HG03342 (cell line): Measurements from ENCODE around the gene ACBD6.

ENCODE experiments used
- ATAC-seq: cut with Tn5 transposase; IDR thresholded peaks from one replicate; pipeline ENCODE4 v1.9.1; 2021; ENCODE audit warnings: mild to moderate bottlenecking, moderate library complexity; ENCODE audit not compliant: unreplicated experiment

The ACBD6 gene

DNA sequence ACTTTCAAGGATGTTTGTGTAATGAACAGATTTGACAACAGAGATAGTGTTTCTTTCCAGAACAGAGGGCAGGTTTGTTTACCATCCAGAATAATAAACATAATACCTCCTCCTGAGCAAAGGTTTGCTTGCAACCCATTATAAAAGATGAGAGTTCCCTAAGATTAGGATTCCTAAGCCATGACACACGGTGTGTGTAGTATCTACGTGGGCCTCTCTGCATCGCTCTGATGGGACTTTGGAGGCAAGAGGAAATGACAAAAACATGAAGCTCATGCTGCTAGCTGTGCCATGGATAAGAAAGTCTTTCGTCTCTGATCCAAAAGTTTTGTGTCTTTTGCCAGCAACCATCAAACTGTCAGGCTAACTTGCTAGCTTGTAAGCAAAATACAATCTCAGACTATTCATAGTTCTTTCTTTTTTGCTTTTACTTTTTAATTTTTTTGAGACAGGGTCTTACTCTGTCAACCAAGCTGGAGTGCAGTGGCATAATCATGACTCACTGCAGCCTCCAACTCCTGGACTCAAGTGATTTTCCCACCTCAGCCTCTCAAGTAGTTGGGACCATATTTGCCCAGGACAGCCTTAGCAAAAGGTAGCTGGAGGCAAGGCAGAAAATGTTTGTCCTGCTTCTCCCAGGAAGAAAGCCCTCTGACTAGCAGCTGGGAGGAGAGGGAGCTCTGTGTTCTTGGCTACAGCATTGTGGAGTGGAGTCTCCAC lies 191.2 kb downstream of the ACBD6 start:
- ATAC-seq = no peak

DNA sequence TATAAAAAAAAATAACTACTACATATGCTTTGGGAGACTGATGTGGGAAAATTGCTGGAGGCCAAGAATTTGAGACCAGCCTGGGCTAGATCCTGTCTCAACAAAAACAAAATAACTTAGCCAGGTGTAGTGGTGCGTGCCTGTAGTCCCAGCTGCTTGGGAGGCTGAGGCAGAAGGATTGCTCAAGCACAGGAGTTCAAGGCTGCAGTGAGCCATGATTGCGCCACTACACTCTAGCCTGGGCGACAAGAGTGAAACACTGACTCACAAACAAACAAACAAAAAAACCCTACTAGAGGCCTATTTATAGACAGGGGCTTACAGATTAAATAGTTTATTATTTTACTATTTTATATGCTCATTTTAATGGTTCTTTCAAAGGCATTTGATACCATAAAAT lies 192.3 kb downstream of the ACBD6 start:
- ATAC-seq = no peak

DNA sequence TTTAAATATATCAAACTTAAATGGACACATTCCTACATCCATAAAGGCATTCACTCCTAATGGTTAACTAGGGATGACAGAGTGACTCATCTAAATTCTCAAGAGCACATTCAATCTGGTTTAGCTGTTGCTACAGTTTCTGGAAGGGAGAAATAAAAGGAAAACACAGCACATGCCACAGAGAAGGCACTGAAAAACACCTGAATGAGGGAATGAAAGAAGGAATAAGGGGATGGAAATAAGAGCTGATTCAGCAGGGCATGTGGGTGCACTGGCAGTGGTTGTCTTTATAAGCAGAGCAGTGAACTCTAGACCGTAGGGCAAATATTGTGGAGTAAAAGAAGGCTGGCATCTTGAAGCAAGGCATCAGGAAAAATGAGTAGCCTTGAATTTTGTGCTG lies 193.0 kb downstream of the ACBD6 start:
- no peak for ATAC-seq

DNA sequence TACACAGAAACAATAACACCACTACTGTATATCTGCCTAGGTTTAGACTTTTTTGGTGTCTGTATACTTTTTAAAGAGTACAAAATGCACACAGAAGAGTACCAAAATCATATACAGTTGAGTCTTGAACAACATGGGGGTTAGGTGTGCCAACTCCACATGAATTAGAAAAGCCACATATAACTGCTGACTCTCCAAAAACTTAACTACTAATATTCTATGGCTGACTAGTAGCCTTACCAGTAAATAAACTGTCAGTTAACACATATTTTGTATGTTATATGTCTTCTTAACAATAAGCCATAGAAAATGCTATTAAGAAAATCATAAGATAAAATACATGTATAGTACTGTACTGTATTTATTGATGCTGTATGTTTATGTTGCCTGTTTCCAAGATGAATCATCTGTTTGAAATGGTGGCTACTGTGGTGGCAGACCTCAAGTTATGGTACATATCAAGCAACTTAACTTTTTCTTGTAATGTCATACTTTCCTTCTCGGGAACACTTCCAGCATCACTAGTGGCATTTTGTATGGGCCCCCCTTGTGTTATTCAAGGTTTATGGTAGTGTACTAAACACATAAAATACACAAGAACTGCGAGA lies 201.1 kb downstream of the ACBD6 start:
- no peak for ATAC-seq

DNA sequence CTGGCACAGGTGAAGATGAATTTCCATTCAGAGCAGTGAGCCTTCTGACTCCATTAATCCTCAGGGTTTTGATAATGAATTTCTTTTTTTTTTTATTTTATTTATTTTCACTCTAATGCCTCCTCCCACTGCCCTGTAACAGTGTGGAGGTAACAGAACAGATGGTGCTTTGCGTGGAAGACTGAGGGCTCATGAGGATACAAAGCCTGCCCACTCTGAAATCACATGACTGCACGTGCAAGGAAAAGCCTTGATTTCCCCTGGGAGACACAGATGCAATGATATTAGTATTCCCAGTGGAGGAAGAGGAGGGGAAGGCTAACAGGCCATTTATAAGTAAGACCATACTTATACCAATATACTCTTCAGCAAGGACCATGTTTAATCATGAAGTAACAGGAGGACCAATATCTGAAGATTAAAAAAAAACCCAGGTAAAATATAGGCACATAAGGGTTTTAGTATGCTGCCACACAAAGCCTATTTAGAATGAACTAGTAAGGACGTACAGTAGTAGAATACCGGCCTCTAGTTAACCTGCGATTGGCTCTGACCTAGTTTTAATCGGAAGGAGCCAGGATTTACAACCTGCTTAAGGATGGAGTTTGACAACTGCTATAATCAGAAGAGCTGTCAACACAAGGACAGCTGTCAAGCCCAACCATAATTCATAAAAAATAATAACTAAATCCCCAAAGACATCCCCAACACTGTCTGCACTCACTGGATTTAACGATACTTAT lies 202.7 kb downstream of the ACBD6 start:
- ATAC-seq = no peak

DNA sequence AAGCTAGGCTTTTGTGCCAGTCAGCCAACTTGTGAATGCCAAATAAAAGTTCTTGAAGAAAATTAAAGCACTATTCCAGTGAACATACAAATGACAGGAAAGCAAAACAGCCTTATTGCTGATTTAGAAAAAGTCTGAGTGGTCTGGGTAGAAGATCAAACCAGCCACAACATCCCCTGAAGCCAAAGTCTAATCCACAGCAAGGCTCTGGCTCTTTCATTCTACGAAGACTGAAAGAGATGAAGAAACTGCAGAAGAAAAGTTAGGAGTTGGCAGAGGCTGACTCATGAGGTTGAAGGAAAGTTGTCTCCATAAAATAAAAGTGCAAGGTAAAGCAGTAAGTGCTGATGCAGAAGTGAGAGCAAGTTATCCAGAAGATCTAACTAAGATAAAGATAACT lies 206.4 kb downstream of the ACBD6 start:
- no peak for ATAC-seq

- no peak for ATAC-seq
Observed at GRCh38 chr1:180294711-180295110, 207.7 kb downstream of the ACBD6 start.

GRCh38 chr1:180291004-180291403 lies 211.4 kb downstream of the ACBD6 start:
- no peak for ATAC-seq

- no peak for ATAC-seq
Observed at GRCh38 chr1:180290265-180291001, 211.9 kb downstream of the ACBD6 start.

GRCh38 chr1:180288940-180289339 lies 213.4 kb downstream of the ACBD6 start:
- no peak for ATAC-seq

DNA sequence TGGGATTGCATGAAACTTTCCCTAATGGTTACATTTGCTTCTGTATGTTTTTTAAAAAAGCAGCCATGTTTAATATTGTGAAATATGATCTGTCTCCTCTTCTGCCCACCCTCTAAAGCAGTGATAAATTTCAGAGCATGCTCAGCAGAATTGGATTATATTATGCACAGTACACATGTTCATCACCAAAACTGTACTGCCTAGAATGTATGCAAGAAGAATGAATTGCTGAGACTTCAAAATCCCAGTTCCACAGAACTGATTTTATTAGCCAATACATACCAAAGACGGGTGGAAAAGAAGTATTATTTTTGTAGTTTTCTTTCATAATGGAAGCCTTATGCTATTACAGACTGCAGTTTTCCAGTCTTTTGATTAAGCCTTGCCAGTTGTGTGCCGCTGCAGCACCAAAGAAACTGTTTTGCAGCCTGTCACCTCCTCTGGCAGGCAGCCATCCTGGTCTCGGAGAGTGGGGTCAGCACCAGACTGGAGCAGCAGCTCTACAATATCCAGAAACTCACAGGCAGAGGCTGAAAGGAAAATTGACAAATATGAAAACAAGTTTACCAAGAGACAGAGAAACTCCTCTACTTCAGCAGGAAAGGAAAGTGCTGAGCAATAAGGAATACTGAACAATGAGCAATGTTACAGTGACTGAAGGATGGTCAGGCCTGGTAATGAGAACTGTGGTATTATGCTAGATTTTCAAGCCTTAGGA lies 214.2 kb downstream of the ACBD6 start:
- ATAC-seq = no peak

DNA sequence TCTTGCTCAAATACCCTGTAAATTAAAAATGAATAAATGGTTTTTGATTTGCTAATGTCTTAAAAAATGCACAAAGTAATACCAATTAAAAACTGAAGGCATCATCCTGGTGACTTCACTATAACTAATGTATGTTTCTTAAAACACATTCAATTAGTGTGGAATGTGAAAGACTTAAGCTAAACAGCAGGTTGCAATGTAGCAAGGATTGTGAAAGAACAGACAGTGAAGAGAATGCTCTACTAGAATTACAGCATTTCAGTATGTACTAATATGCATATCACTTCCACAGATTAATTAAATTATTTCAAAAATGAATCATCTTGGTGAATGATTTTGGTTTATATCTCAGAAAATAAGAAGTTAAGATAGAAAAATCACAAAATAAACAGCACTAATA lies 216.0 kb downstream of the ACBD6 start:
- no peak for ATAC-seq

DNA sequence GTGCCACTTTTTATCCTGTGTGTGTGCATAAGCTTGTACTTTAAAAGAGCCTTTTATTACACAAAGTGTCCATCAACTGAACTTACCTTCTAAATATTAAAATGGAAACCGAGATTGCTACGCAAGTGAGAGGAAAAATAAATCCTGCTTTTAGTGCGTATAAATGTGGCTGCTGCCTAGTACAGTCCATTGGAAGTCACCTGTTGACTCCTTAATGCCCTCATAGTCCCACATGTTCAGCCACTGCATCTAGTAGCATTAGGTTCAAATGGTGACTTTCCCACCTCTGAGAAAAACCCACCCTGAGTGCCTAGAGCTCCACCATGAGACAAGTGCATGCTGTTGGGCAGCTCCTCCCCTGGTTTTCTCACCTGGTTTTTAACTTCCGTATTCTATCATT lies 219.3 kb downstream of the ACBD6 start:
- ATAC-seq = no peak

- ATAC-seq = no peak
Observed at GRCh38 chr1:180282401-180283044, 219.9 kb downstream of the ACBD6 start.

DNA sequence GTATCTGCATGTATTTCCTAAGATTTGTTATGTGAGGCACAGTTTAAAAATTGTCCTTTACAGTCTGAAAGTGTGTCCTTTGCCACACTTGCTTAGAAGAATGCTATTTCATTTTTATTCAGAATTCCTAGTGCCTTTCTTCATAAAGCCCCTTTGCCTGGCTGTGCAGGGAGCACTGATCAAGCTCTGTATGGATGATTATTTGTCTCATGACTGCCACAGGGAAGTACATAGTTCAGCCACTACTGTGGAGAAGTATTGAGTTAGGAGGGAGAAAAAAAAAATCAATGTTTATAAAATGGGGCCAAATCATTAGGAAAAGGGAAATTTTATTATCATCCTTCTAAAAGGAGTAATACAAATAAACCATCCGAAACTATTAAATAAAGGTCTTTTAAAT lies 220.9 kb downstream of the ACBD6 start:
- no peak for ATAC-seq

GRCh38 chr1:180280617-180281016 lies 221.8 kb downstream of the ACBD6 start:
- ATAC-seq = no peak

- no peak for ATAC-seq
Observed at GRCh38 chr1:180279651-180280050, 222.7 kb downstream of the ACBD6 start.

- ATAC-seq = no peak
Observed at GRCh38 chr1:180278596-180279395, 223.6 kb downstream of the ACBD6 start.

DNA sequence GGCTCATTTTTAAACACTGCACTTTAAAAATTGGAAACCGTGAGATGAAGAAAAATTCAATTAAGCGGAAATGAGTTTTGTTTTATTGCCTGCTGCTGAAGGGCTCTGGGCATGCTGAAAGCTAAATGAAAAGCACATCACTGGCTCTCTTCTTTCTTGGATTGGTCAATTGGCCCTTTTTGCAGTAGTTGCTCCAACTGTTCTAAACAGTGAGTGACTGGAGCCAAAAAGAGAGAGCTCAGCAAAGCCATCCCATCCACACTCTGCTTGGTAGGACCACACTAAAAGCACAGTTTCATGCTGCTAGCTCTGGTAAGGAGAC lies 224.2 kb downstream of the ACBD6 start:
- ATAC-seq = no peak
